Measurements from ENCODE around the gene TMUB2. TPM values are rescaled to one million over a fixed set of nuclear protein-coding genes. Genes with fewer than 3 reads are reported as not detected.

Gene TMUB2
- total and polyA plus RNA-seq, 2 donors: 20.2 to 48.7 TPM

GRCh38 chr17:44188576-44189403, 2.0 kb downstream of the TMUB2 start:
- H3K27ac ChIP-seq (ENCODE audit: low read depth): no peak overlapping the region
- 88% methylated on average over 12 of the region's 12 CpGs for WGBS
- no peak for DNase-seq (ENCODE audit: extremely low spot score)
- no peaks in the 10 kb centered on the region for H3K4me1 ChIP-seq (ENCODE audit: insufficient read depth)
- peaks cover 3% of the 10 kb centered on the region for H3K36me3 ChIP-seq (ENCODE audit: insufficient read depth)
- H3K4me3 ChIP-seq (ENCODE audit: low read depth, low read length): no peak overlapping the region

- H3K4me1 ChIP-seq (ENCODE audit: insufficient read depth): no peaks in the 10 kb centered on the region
- 89% methylated on average over 10 of the region's 10 CpGs for WGBS
- DNase-seq (ENCODE audit: extremely low spot score): no peak
- H3K4me3 ChIP-seq (ENCODE audit: low read depth, low read length): no peak overlapping the region
- H3K27ac ChIP-seq (ENCODE audit: low read depth): no peak overlapping the region
- H3K36me3 ChIP-seq (ENCODE audit: insufficient read depth): peaks cover 3% of the 10 kb centered on the region
These were observed 3.7 kb downstream of the TMUB2 start for GRCh38 chr17:44190481-44190880.

GRCh38 chr17:44191369-44191768, 4.6 kb downstream of the TMUB2 start:
- H3K4me3 ChIP-seq (ENCODE audit: low read depth, low read length): no peak overlapping the region
- 62% methylated on average over 5 of the region's 5 CpGs for WGBS
- H3K4me1 ChIP-seq (ENCODE audit: insufficient read depth): no peaks in the 10 kb centered on the region
- H3K36me3 ChIP-seq (ENCODE audit: insufficient read depth): peaks cover 3% of the 10 kb centered on the region
- DNase-seq (ENCODE audit: extremely low spot score): no peak
- H3K27ac ChIP-seq (ENCODE audit: low read depth): no peak overlapping the region

GRCh38 chr17:44191941-44192496, 5.2 kb downstream of the TMUB2 start:
- 60% methylated on average over 7 of the region's 7 CpGs for WGBS
- Histone ChIP-seq H3K27ac (ENCODE audit: low read depth) (no peak overlapping the region), H3K4me1 (ENCODE audit: insufficient read depth) (no peaks in the 10 kb centered on the region), H3K4me3 (ENCODE audit: low read depth, low read length) (no peak overlapping the region), H3K36me3 (ENCODE audit: insufficient read depth) (peaks cover 3% of the 10 kb centered on the region)
- DNase-seq (ENCODE audit: extremely low spot score): no peak

- no peak for DNase-seq (ENCODE audit: extremely low spot score)
- no peak overlapping the region for H3K4me3 ChIP-seq (ENCODE audit: low read depth, low read length)
- 83% methylated on average over 5 of the region's 5 CpGs for WGBS
- peak overlapping the region; percentile 3 for H3K27ac ChIP-seq (ENCODE audit: low read depth)
- H3K36me3 ChIP-seq (ENCODE audit: insufficient read depth): peaks cover 3% of the 10 kb centered on the region
- no peaks in the 10 kb centered on the region for H3K4me1 ChIP-seq (ENCODE audit: insufficient read depth)
These were observed 6.0 kb downstream of the TMUB2 start for GRCh38 chr17:44192750-44193149.

- WGBS: 87% methylated on average over 14 of the region's 14 CpGs
- no peak overlapping the region for H3K27ac ChIP-seq (ENCODE audit: low read depth)
- H3K36me3 ChIP-seq (ENCODE audit: insufficient read depth): peaks cover 3% of the 10 kb centered on the region
These were observed 6.7 kb downstream of the TMUB2 start for GRCh38 chr17:44193326-44194084.

GRCh38 chr17:44197107-44197506, 10.3 kb downstream of the TMUB2 start:
- DNase-seq (ENCODE audit: extremely low spot score): no peak
- Histone ChIP-seq H3K4me3 (ENCODE audit: low read depth, low read length) (no peak overlapping the region), H3K4me1 (ENCODE audit: insufficient read depth) (no peaks in the 10 kb centered on the region), H3K36me3 (ENCODE audit: insufficient read depth) (no peaks in the 10 kb centered on the region), H3K27ac (ENCODE audit: low read depth) (no peak overlapping the region)
- WGBS: 90% methylated on average over 15 of the region's 15 CpGs

More at GRCh38 chr17:44193326-44194084, 6.7 kb downstream of the TMUB2 start:
- Histone ChIP-seq H3K4me1 (ENCODE audit: insufficient read depth) (no peaks in the 10 kb centered on the region), H3K4me3 (ENCODE audit: low read depth, low read length) (no peak overlapping the region)
- no peak for DNase-seq (ENCODE audit: extremely low spot score)

GRCh38 chr17:44197980-44198720, 11.4 kb downstream of the TMUB2 start:
- no peak for DNase-seq (ENCODE audit: extremely low spot score)
- Histone ChIP-seq H3K4me1 (ENCODE audit: insufficient read depth) (no peaks in the 10 kb centered on the region), H3K4me3 (ENCODE audit: low read depth, low read length) (peak overlapping the region; percentile 89), H3K36me3 (ENCODE audit: insufficient read depth) (no peaks in the 10 kb centered on the region), H3K27ac (ENCODE audit: low read depth) (peak overlapping the region; percentile 94)
- WGBS: 48% methylated on average over 11 of the region's 11 CpGs

GRCh38 chr17:44198721-44199552, 12.2 kb downstream of the TMUB2 start:
- Histone ChIP-seq H3K4me3 (ENCODE audit: low read depth, low read length) (peak overlapping the region; percentile 89), H3K4me1 (ENCODE audit: insufficient read depth) (no peaks in the 10 kb centered on the region), H3K36me3 (ENCODE audit: insufficient read depth) (no peaks in the 10 kb centered on the region), H3K27ac (ENCODE audit: low read depth) (peak overlapping the region; percentile 96)
- WGBS: 1% methylated on average over 67 of the region's 68 CpGs
- DNase-seq (ENCODE audit: extremely low spot score): no peak

- Histone ChIP-seq H3K27ac (ENCODE audit: low read depth) (peak within 1 kb of the TSS; percentile 96), H3K4me1 (ENCODE audit: insufficient read depth) (no peaks in the 10 kb centered on the region), H3K36me3 (ENCODE audit: insufficient read depth) (no peaks in the 10 kb centered on the region), H3K4me3 (ENCODE audit: low read depth, low read length) (peak within 1 kb of the TSS; percentile 89)
- DNase-seq (ENCODE audit: extremely low spot score): peak; percentile 92
- WGBS: 1% methylated on average over 118 of the region's 126 CpGs
These were observed 13.0 kb downstream of the TMUB2 start, which contains the start of gene ATXN7L3 for GRCh38 chr17:44199553-44200477. ATXN7L3 (minus strand) TSS chr17:44199884; CDS start chr17:44198070, 1,814 bp downstream.

GRCh38 chr17:44200478-44201155, 13.8 kb downstream of the TMUB2 start:
- Histone ChIP-seq H3K4me3 (ENCODE audit: low read depth, low read length) (peak overlapping the region; percentile 70), H3K4me1 (ENCODE audit: insufficient read depth) (no peaks in the 10 kb centered on the region), H3K36me3 (ENCODE audit: insufficient read depth) (no peaks in the 10 kb centered on the region), H3K27ac (ENCODE audit: low read depth) (peak overlapping the region; percentile 88)
- WGBS: 4% methylated on average over 36 of the region's 36 CpGs
- no peak for DNase-seq (ENCODE audit: extremely low spot score)

Data from urinary bladder (tissue), 4 donors.